ENCODE data around the gene ABCA4. TPM values are rescaled to one million over a fixed set of nuclear protein-coding genes. Genes with fewer than 3 reads are reported as not detected.

Gene ABCA4
- total RNA-seq, 4 donors from 2014 or later = 0.49 to 2.0 (median 1.0) TPM; not detected in 1

DNA sequence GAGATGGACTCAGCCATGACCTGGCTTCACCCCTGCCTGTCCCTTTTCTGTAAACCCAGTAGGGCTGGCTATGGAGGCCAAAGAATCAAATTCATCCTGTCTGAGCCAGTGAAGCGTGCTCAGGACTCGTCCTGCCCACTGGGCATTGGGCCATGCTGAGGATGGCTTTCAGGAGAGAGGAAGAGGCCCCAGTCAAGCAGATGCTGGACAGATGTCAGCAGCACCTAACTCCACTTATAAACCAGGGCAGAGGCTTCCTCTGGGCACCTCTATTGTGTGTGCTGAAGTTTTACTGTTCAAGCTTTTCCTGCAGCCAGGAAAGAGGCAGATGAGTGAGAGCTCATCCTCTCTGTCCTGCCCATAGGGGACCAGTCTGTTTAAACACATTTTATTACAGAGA is 114.3 kb downstream of the ABCA4 start:
- no peaks in the 10 kb centered on the region for H3K4me1 ChIP-seq
- no peaks in the 10 kb centered on the region for H3K36me3 ChIP-seq
- no peak for TF ChIP-seq POLR2A (IDR thresholded peaks at IDR 0.05)
- TF ChIP-seq, protein P1, sequence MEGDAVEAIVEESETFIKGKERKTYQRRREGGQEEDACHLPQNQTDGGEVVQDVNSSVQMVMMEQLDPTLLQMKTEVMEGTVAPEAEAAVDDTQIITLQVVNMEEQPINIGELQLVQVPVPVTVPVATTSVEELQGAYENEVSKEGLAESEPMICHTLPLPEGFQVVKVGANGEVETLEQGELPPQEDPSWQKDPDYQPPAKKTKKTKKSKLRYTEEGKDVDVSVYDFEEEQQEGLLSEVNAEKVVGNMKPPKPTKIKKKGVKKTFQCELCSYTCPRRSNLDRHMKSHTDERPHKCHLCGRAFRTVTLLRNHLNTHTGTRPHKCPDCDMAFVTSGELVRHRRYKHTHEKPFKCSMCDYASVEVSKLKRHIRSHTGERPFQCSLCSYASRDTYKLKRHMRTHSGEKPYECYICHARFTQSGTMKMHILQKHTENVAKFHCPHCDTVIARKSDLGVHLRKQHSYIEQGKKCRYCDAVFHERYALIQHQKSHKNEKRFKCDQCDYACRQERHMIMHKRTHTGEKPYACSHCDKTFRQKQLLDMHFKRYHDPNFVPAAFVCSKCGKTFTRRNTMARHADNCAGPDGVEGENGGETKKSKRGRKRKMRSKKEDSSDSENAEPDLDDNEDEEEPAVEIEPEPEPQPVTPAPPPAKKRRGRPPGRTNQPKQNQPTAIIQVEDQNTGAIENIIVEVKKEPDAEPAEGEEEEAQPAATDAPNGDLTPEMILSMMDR (IDR thresholded peaks at IDR 0.05) = no peak
- H3K27ac ChIP-seq = no peak overlapping the region
- no peaks in the 10 kb centered on the region for H3K9me3 ChIP-seq
- intact Hi-C loops (cut with DNase I; ENCODE audit: low total_unique reads) = no loop called here
- no peak overlapping the region for H3K4me3 ChIP-seq
- no peak for DNase-seq
- H3K27me3 ChIP-seq = no peaks in the 10 kb centered on the region

DNA sequence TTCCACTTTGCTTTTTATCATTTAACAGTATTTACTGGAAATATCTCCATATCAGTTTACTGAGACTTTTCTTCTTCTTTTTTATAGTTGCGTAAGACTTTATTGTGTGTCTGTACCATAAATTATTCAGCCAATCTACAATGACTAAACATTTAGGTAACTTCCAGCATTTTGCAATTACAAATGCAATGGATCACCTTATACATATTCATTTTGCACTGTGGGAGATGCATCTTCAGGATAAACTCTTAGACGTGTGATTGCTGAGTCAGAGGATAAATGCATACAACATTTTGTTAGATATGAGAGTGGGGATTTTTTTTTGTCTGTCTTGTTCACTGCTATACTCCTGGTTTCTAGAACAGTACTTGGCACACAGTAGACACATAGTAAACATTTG is 116.0 kb downstream of the ABCA4 start:
- no peaks in the 10 kb centered on the region for H3K27me3 ChIP-seq
- intact Hi-C loops (cut with DNase I; ENCODE audit: low total_unique reads) = no loop called here
- H3K4me1 ChIP-seq = no peaks in the 10 kb centered on the region
- no peak for DNase-seq
- H3K27ac ChIP-seq = no peak overlapping the region
- TF ChIP-seq, protein P1 (IDR thresholded peaks at IDR 0.05) = no peak
- TF ChIP-seq POLR2A (IDR thresholded peaks at IDR 0.05) = no peak
- no peak overlapping the region for H3K4me3 ChIP-seq
- H3K9me3 ChIP-seq = no peaks in the 10 kb centered on the region
- no peaks in the 10 kb centered on the region for H3K36me3 ChIP-seq

DNA sequence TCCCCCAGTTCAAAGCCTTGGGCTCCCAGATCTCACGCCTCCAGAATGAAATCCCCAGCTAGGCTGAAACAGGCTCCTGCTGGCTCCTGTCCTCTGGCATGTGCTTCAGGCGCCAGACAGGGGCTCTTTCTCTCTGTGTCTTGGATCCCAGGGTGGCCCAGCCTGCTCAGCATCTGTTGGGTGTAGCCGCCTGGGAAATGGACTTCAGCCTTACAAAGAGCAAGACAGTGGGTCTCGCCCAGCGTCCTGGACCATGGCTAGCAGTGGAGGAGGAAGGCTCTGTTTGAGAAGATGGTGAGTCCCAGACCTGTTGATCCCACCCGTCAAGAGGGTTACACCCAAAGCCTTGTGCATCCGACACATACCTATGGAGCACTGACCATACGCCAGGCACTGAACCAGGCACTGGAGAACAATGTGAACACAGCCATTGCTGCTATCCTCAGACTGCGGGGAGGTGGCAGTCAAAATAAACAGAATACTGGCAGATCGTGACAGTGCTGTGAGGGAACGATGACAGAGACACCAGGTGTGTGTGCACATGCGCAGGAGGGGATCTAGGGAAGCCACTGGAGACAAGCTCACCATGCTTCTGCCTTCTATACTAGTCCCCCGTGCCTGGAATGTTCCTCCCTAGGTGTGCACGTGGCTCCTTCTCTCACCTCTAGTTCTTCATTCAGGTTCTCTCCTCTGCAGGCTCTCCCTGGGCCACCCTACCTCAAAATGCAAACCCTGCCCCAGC is 118.7 kb downstream of the ABCA4 start:
- Histone ChIP-seq H3K27me3 (no peaks in the 10 kb centered on the region), H3K36me3 (no peaks in the 10 kb centered on the region), H3K9me3 (no peaks in the 10 kb centered on the region), H3K27ac (no peak overlapping the region), H3K4me1 (no peaks in the 10 kb centered on the region), H3K4me3 (no peak overlapping the region)
- no peak for DNase-seq
- intact Hi-C loops (cut with DNase I; ENCODE audit: low total_unique reads) = no loop called here
- no peak for TF ChIP-seq POLR2A (IDR thresholded peaks at IDR 0.05)
- TF ChIP-seq, protein P1 (IDR thresholded peaks at IDR 0.05) = no peak

DNA sequence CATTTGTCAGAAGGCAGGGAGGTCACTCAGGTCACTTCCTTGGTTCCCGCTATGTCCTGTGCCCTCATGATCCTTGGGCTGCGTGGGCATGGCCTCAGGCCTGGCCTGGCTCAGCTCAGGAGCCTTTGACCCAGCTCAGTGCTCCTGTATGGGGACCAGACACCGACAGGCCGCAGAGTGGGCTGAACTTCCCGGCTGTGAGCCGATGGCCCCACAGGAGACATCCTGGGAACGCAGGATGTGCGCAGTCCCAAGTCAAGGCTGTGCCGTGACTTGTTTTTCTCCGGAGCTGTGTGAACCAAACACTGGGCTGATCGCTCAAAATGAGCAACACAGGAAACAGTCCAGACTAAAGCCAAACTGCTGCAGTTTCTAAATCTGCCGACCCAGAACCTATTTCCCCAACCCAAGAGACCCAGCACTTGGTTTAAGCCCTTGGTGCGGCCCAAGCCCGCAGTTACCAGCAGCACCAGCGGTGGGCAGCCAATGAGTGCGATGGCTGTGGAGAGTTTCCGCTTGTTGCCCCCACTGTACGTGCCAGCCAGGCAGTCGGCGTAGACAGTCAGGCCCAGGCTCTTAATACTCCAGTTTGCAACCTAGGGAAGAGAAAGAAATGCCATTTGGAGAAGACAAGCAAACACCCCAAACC is 119.4 kb downstream of the ABCA4 start:
- no peak for DNase-seq
- TF ChIP-seq, protein P1 (IDR thresholded peaks at IDR 0.05) = no peak
- TF ChIP-seq POLR2A (IDR thresholded peaks at IDR 0.05) = no peak
- Histone ChIP-seq H3K9me3 (no peaks in the 10 kb centered on the region), H3K4me3 (no peak overlapping the region), H3K4me1 (no peaks in the 10 kb centered on the region), H3K36me3 (no peaks in the 10 kb centered on the region), H3K27me3 (no peaks in the 10 kb centered on the region), H3K27ac (no peak overlapping the region)
- intact Hi-C loops (cut with DNase I; ENCODE audit: low total_unique reads) = no loop called here

DNA sequence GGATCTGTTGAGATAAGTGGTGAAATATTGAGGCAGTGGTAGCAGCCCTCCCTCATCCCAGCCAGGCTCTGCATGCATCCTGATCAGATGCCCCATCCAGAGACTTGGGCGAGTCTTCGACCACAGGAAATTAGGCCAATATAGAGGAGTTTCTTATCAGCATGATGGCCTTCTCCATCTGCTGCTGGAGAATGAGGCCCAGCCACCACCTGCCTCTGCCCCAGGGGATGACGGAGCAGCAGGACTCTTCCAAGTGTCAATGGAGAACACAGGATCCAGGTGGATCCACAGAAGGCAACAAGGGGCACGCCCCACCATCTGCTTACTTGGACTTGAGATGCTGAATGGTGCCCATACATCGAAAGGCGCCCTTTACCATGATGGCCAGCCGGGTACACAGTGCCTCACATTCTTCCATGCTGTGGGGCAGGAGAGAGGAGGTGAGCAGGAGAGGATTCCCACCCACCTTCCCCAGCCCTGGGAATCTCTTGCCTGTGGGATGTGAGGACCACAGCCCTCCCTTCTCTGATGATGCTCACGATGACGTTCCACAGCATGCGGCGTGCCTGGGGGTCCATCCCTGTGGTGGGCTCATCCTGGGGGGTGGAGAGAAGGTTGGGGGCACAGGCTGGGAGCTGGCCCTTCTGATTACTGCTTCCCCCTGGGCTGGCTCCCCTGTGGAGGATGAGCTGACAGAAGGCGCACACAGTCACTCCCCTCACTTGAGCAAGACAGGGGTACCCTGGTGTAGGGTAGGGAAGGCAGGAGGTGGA is 120.3 kb downstream of the ABCA4 start:
- no peaks in the 10 kb centered on the region for H3K9me3 ChIP-seq
- TF ChIP-seq, protein P1 (IDR thresholded peaks at IDR 0.05) = no peak
- TF ChIP-seq POLR2A (IDR thresholded peaks at IDR 0.05) = no peak
- no peaks in the 10 kb centered on the region for H3K36me3 ChIP-seq
- H3K27ac ChIP-seq = no peak overlapping the region
- H3K4me1 ChIP-seq = no peaks in the 10 kb centered on the region
- no peak for DNase-seq
- intact Hi-C loops (cut with DNase I; ENCODE audit: low total_unique reads) = no loop called here
- H3K27me3 ChIP-seq = no peaks in the 10 kb centered on the region
- no peak overlapping the region for H3K4me3 ChIP-seq
